ENCODE results near the gene UBXN11.
"Not testable (repeated sequence)": the region's sequence is repeated elsewhere in the genome, so short reads cannot be mapped to it uniquely, and the experiment has no call there.

Gene UBXN11

GRCh38 chr1:26336477-26337205 lies 30.2 kb upstream of the UBXN11 start:
- DNase-seq, result peak; percentile 97

DNA sequence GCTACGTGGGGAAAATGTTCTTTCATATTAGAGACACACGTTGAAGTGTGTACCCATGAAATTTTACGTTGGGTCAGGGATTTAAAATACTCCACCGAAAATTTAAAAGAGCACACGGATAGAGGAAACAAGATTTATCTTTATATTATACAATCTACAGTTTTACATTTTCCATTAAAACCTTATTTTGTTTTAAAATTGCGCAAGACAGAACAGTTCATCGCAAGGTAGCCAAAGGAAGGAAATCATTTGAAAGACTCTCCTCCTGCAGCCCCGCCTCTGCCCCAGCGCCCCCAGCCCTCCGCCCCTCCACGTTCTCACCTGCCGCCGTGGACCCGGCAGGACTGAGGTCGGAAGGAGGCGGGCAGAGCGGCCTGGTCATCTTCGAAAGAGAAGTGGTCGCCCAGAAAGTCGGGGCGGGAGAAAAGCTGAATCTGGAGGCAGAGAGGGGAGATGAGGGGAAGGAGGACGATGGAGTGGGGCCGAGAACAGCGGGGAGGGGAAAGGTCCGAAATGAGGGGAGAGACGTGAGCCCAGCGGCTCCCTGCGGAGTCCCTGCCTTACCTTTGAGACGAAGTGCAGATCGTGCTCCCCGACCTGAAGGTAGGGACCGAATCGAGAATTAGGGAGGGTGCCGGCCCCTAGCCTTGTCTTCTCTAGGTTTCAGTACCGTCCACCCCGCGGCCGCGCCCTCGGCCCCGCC lies 29.5 kb upstream of the UBXN11 start:
- no peak for DNase-seq

GRCh38 chr1:26333312-26333711 lies 26.9 kb upstream of the UBXN11 start:
- DNase-seq, result not testable (repeated sequence)

- no peak for DNase-seq
Measured at GRCh38 chr1:26330276-26330675, 23.8 kb upstream of the UBXN11 start.

GRCh38 chr1:26329380-26329779 lies 22.9 kb upstream of the UBXN11 start:
- not testable (repeated sequence) for DNase-seq

DNA sequence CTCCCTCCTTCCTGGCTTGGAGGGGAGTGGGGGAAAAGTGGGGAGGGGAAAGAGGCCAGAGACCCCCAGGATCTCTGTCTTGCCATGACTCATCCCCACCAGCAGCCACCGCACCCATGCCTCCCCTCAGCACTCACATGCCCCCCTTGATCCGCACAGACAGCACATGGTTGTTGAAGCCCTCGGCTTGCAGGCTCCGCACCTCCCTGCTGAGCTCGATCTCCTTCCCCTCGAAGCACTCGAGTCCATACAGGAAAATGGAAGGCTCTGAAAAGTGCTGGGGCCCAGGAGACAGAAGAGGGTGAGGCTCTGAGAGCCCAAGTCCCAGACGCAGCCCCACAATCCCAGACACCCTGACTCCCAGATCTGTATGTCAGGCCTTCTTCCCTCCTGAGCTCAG lies 22.2 kb upstream of the UBXN11 start:
- DNase-seq, result peak; percentile 29

DNA sequence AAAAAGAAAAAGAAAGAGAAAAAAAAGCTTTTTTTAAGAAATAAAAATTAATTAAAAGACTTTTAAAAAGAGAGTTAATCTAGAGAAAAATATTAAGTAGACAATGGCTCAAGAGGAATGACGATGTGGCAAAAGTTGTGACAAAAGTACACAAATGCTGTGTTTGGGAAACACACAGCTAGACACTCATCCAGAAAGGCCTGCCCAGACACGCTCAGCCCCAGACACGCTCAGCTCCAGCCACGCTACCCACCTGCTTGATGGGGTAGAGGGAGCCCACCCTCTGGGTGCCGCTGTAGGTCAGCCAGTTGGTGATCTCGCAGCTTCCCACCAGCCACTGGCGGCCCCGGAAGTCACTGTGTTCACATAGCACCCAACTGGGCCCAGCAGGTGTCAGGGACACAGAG lies 21.5 kb upstream of the UBXN11 start:
- peak; percentile 96 for DNase-seq

- no peak for DNase-seq
Measured at GRCh38 chr1:26324550-26324949, 18.1 kb upstream of the UBXN11 start.

- no peak for DNase-seq
Measured at GRCh38 chr1:26323382-26323781, 16.9 kb upstream of the UBXN11 start.

- DNase-seq, result no peak
Measured at GRCh38 chr1:26322042-26322331, 15.6 kb upstream of the UBXN11 start.

GRCh38 chr1:26321315-26322041 lies 15.0 kb upstream of the UBXN11 start:
- peak; percentile 90 for DNase-seq

- DNase-seq, result no peak
Measured at GRCh38 chr1:26320896-26321295, 14.5 kb upstream of the UBXN11 start.

- no peak for DNase-seq
Measured at GRCh38 chr1:26318338-26319064, 12.1 kb upstream of the UBXN11 start.

DNA sequence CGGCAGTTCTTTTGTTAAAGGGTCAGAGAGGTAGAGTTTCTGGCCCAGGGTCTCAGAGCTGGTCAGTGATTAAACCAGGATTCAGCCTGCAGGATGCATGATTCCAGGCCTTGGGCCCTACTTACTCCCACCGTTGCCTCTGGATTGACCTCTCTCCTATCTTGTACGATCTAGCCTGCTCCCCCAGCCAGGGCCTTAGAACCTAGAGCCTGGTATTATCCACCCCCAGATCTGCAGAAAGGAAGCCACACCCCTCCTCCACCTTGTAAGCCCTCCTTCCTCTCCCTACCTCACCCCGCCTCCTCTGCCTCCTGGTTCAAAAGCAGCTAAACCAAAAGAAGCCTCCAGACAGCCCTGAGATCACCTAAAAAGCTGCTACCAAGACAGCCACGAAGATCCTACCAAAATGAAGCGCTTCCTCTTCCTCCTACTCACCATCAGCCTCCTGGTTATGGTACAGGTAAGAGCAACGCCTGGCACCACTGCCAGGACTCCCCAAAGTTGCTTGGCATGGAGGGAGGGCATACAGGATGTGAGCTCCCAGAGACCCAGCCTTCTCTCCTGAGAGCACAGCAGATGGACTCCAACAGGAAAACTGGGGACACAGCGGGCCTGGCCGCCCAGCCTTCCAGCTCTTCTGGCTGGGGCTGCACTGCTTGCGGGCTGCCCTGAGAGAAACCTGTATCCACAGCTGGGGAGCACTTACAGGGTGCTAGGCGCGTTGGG lies 11.3 kb upstream of the UBXN11 start, which contains the start of gene CD52:
Gene CD52 (plus strand): TSS at position 347 of the 726 bp plus-strand sequence. CDS start 60 bp downstream, at position 407.
- DNase-seq, result no peak

DNA sequence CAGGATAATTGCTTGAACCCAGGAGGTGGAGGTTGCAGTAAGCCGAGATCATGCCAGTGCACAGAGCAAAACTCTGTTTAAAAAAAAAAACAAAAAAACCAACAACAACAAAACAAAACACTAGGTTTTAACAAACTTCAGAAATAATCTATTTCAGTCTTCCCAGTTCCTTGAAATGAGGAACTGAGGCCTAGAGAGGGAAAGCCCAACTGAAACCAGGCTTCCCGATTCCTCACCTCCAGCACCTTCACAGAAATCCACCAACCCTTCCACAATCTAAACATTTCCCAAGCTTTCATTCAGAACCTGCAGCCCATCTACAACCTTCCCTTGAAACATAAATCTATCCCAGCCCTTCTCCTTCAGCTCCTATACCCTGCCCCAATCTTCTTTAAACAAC lies 10.7 kb upstream of the UBXN11 start:
- no peak for DNase-seq

GRCh38 chr1:26315874-26316850 lies 9.7 kb upstream of the UBXN11 start:
- no peak for DNase-seq

- no peak for DNase-seq
Measured at GRCh38 chr1:26314501-26314900, 8.1 kb upstream of the UBXN11 start.

DNA sequence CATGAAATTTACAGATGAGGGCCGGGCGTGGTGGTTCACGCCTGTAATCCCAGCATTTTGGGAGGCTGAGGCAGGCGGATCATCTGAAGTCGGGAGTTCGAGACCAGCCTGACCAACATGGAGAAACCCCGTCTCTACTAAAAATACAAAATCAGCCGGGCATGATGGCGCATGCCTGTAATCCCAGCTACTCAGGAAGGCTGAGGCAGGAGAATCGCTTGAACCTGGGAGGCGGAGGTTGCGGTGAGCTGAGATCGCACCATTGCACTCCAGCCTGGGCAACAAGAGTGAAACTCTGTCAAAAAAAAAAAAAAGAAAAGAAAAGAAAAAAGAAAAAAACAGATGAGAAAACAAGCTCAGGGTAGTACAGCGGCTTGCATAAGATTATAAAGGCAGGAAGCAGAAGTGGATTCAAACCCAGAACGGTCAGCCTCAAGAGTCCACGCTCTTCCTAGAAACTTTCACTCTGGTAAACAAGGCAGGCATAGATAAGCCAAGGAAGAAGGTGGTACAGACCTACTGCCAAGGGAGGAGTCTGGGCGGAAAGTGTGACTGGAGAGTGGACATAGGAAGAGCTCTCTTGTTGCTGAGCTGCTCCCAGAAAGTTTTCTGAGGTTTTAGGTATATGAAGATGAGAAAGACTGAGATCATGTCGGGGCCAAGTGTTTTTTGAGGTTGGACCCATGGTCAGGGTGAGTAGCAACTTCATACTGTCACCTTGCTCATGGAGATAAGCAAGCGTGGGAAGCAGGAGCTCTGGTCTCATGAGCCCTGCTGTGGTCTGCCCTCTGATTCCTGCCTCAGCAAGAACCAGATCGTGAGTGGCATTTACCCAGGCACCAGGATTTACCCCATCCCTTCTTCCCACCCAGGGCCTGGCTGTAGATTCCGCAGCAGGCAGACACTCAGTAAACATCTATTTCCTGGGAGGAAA lies 1.8 kb upstream of the UBXN11 start:
- peak; percentile 15 for DNase-seq

- DNase-seq, result peak; percentile 58
Measured at GRCh38 chr1:26307363-26307781, 936 bp upstream of the UBXN11 start.

- DNase-seq, result peak; percentile 64
Measured at GRCh38 chr1:26305667-26306289, 658 bp downstream of the UBXN11 start.
